GM12801 (cell line): ENCODE data around the gene FAAH.

Experiments used
- CTCF ChIP-seq: IDR thresholded peaks from one replicate; pipeline ENCODE4 v1.5.1; 2011; ENCODE audit warnings: control low read depth; ENCODE audit not compliant: insufficient read length; ENCODE audit errors: extremely low read depth

The FAAH gene

GRCh38 chr1:46449223-46450159 is 55.4 kb downstream of the FAAH start:
- TF ChIP-seq CTCF, result no peak

GRCh38 chr1:46450160-46450517 is 56.0 kb downstream of the FAAH start:
- TF ChIP-seq CTCF, result no peak

- no peak for TF ChIP-seq CTCF
These were observed 58.1 kb downstream of the FAAH start for GRCh38 chr1:46451948-46452930.

GRCh38 chr1:46452931-46453325 is 58.8 kb downstream of the FAAH start:
- TF ChIP-seq CTCF, result no peak

GRCh38 chr1:46453449-46453848 is 59.3 kb downstream of the FAAH start:
- no peak for TF ChIP-seq CTCF

- TF ChIP-seq CTCF, result no peak
These were observed 61.8 kb downstream of the FAAH start for GRCh38 chr1:46455951-46456350.

GRCh38 chr1:46456411-46456963 is 62.4 kb downstream of the FAAH start:
- no peak for TF ChIP-seq CTCF
